Liver (tissue), 3 donors: ENCODE data around the gene SLC15A5.

Experiments
- ATF3 ChIP-seq: IDR thresholded peaks from 2 replicates; pipeline ENCODE4 v1.6.1; 2016; ENCODE audit warnings: antibody characterized with exemption
- CTCF ChIP-seq: fragments of 150-350 bp; IDR thresholded peaks from 2 replicates; pipeline ENCODE4 v1.5.1; 2017; ENCODE audit warnings: improper control_type of control experiment, low read depth, low read length; ENCODE audit not compliant: missing input control
- EGR1 ChIP-seq, 2 donors: IDR thresholded peaks; 2 replicates each; pipeline ENCODE4 v1.6.1; 2016 to 2018; ENCODE audit warnings: antibody characterized with exemption in 2 of 2, low read depth in 2 of 2
- FOXA1 ChIP-seq: IDR thresholded peaks from 2 replicates; pipeline ENCODE4 v1.6.1; 2016; ENCODE audit warnings: antibody characterized with exemption
- GABPA ChIP-seq, 2 donors: IDR thresholded peaks in 1 of 2; conservative IDR thresholded peaks in 1 of 2; 2 replicates each; pipeline ENCODE4 v1.6.1; 2016; ENCODE audit warnings: antibody characterized with exemption in 2 of 2, mild to moderate bottlenecking in 1 of 2, moderate library complexity in 1 of 2
- HNF4A ChIP-seq, 2 donors: conservative IDR thresholded peaks; 2 replicates each; pipeline ENCODE4 v1.6.1; 2016; ENCODE audit warnings: antibody characterized with exemption in 2 of 2, mild to moderate bottlenecking in 2 of 2
- SP1 ChIP-seq: IDR thresholded peaks from 2 replicates; pipeline ENCODE4 v1.6.1; 2018; ENCODE audit warnings: antibody characterized with exemption, mild to moderate bottlenecking
- TAF1 ChIP-seq: conservative IDR thresholded peaks from 2 replicates; pipeline ENCODE4 v1.6.1; 2016; ENCODE audit warnings: antibody characterized with exemption, mild to moderate bottlenecking
- YY1 ChIP-seq: IDR thresholded peaks from 2 replicates; pipeline ENCODE4 v1.6.1; 2016; ENCODE audit warnings: antibody characterized with exemption, mild to moderate bottlenecking
- TF ChIP-seq, protein P1 (sequence below): IDR thresholded peaks from 2 replicates; pipeline ENCODE4 v1.6.1; 2016; ENCODE audit warnings: antibody characterized with exemption
- TF ChIP-seq, protein P2 (sequence below): IDR thresholded peaks from 2 replicates; pipeline ENCODE4 v1.6.1; 2016; ENCODE audit warnings: antibody characterized with exemption
- donor health status: healthy.
- donor health status: healthy.

- no peak for TF ChIP-seq GABPA (IDR thresholded peaks at IDR 0.05 in 1 of 2, conservative IDR thresholded peaks at IDR 0.05 in 1 of 2)
- TF ChIP-seq CTCF = no peak
- no peak for TF ChIP-seq ATF3
- TF ChIP-seq HNF4A (conservative IDR thresholded peaks at IDR 0.05) = no peak
- no peak for TF ChIP-seq YY1
- no peak for TF ChIP-seq EGR1 (IDR thresholded peaks at IDR 0.05; ENCODE audit: low read depth in 2 of 2)
- TF ChIP-seq SP1 = no peak
- TF ChIP-seq, protein P1, sequence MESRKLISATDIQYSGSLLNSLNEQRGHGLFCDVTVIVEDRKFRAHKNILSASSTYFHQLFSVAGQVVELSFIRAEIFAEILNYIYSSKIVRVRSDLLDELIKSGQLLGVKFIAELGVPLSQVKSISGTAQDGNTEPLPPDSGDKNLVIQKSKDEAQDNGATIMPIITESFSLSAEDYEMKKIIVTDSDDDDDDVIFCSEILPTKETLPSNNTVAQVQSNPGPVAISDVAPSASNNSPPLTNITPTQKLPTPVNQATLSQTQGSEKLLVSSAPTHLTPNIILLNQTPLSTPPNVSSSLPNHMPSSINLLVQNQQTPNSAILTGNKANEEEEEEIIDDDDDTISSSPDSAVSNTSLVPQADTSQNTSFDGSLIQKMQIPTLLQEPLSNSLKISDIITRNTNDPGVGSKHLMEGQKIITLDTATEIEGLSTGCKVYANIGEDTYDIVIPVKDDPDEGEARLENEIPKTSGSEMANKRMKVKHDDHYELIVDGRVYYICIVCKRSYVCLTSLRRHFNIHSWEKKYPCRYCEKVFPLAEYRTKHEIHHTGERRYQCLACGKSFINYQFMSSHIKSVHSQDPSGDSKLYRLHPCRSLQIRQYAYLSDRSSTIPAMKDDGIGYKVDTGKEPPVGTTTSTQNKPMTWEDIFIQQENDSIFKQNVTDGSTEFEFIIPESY = no peak
- TF ChIP-seq, protein P2, sequence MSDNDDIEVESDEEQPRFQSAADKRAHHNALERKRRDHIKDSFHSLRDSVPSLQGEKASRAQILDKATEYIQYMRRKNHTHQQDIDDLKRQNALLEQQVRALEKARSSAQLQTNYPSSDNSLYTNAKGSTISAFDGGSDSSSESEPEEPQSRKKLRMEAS = no peak
- TF ChIP-seq TAF1 = no peak
- no peak for TF ChIP-seq FOXA1
Measured at GRCh38 chr12:16197600-16197999, 79.9 kb downstream of the SLC15A5 start.
